GM12878 (cell line): ENCODE results near the gene LY6G5C. TPM values are rescaled to one million over a fixed set of nuclear protein-coding genes. Genes with fewer than 3 reads are reported as not detected.
A peak's percentile ranks its signal among the peaks of the same experiment; 100 is the strongest.

ENCODE experiments used
- DPF2 ChIP-seq: fragments of 450-650 bp; IDR thresholded peaks from 2 replicates; pipeline ENCODE4 v1.6.1; 2017; ENCODE audit warnings: mild to moderate bottlenecking
- GATAD2B ChIP-seq: fragments of 450-650 bp; conservative IDR thresholded peaks from 2 replicates; pipeline ENCODE4 v1.6.1; 2017; ENCODE audit warnings: low read depth, mild to moderate bottlenecking, moderate library complexity
- SIX5 ChIP-seq: IDR thresholded peaks from 2 replicates; pipeline ENCODE4 v1.6.1; 2011; ENCODE audit warnings: mild to moderate bottlenecking, low read depth, low read length, moderate library complexity; ENCODE audit not compliant: severe bottlenecking
- SREBF1 ChIP-seq: IDR thresholded peaks from 2 replicates; pipeline ENCODE4 v1.6.1; 2012; ENCODE audit warnings: mild to moderate bottlenecking, low read length
- ZNF207 ChIP-seq: fragments of 450-650 bp; IDR thresholded peaks from 2 replicates; pipeline ENCODE4 v1.6.1; 2014; ENCODE audit warnings: antibody characterized with exemption, mild to moderate bottlenecking, borderline replicate concordance
- ZNF24 ChIP-seq: fragments of 450-650 bp; IDR thresholded peaks from 2 replicates; pipeline ENCODE4 v1.6.1; 2017; ENCODE audit warnings: antibody characterized with exemption, mild to moderate bottlenecking
- polyA plus RNA-seq, 11 experiments: library from polyadenylated mRNA; depleted of rRNA in 4 of 11; unstranded in 6 of 11; stranded (reverse) in 5 of 11; fragments of >200 nt; fragmentation: Nextera tagmentation in 4 of 11; fragmentation: Illumina TruSeq in 1 of 11; extraction: Ambion mirVana in 4 of 11; extraction: Trizol in 1 of 11; gene quantifications; 1 replicate in 1 of 11; 2 replicates in 10 of 11; pipeline versions ENCODE4 v1.2.1 to v1.2.3, GENCODE V29; 2011 to 2016; ENCODE audit warnings: inconsistent platforms in 2 of 11, missing spikeins in 2 of 11, low read depth in 1 of 11
- total RNA-seq, 4 experiments: library from RNA; depleted of rRNA in 3 of 4; stranded (reverse); fragments of >200 nt in 3 of 4; fragmentation: Illumina TruSeq in 1 of 4; extraction: Trizol in 1 of 4; gene quantifications; 2 replicates each; pipeline versions ENCODE4 v1.2.1 to v1.2.3, GENCODE V29; 2013 to 2021
- TF ChIP-seq, protein P1 (sequence below): fragments of 450-650 bp; IDR thresholded peaks from 2 replicates; pipeline ENCODE4 v1.6.1; 2017; ENCODE audit warnings: mild to moderate bottlenecking, moderate library complexity
- TF ChIP-seq, protein P2 (sequence below), 3 experiments: IDR thresholded peaks in 2 of 3; conservative IDR thresholded peaks in 1 of 3; 2 replicates each; pipeline ENCODE4 v1.5.1; 2011; ENCODE audit warnings: low read depth in 3 of 3, low read length in 3 of 3, mild to moderate bottlenecking in 3 of 3, control low read depth in 2 of 3, moderate library complexity in 2 of 3, inconsistent platforms in 1 of 3, mixed read lengths in 1 of 3; ENCODE audit not compliant: control insufficient read depth in 2 of 3, insufficient read depth in 1 of 3; ENCODE audit errors: extremely low read depth in 1 of 3
- TF ChIP-seq, protein P3 (sequence below): IDR thresholded peaks from 2 replicates; pipeline ENCODE4 v1.6.1; 2011; ENCODE audit warnings: borderline replicate concordance, low read depth, mild to moderate bottlenecking, moderate library complexity, low read length; ENCODE audit not compliant: insufficient read depth, poor library complexity, severe bottlenecking

LY6G5C gene
- total and polyA plus RNA-seq, 10 of the 15 experiments (the other 5 are each of a cell fraction or from before 2014, with no cell fraction given) = 0.76 to 6.1 (median 1.7) TPM

DNA sequence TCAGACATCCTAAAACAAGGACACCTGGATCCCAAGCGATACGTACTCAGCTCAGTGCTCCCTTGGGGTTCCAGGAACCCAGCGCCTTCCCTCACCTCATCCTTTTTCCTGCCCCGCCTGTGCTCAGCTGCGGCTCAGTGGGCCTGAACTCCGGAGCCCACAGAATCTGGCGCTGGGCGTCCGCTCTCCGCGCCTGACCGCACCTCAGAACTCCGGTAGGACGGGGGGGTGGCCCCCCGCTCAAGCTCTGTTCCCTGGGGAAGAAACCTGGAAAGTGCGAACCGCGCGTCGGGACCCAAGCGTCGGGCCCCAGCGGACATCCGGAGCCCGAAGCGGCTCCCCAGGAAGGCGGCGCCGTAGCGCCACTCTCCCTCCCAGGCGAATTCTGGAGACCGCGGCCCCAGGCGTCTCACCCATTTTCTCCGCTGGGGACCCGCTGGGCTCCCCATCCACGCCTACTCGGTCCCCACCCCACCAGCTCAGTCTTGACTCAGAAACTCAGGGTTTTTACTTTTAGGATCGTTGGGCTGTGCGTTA is 336 bp upstream of the LY6G5C start (continued):
- TF ChIP-seq SREBF1 = no peak
- TF ChIP-seq DPF2 = 0 out of 2 replicates have a peak, but pooled peaks have one; percentile 36
- TF ChIP-seq GATAD2B = 0 out of 2 replicates have a peak, but pooled peaks have one; percentile 37
- no peak for TF ChIP-seq ZNF207
- TF ChIP-seq, protein P1, sequence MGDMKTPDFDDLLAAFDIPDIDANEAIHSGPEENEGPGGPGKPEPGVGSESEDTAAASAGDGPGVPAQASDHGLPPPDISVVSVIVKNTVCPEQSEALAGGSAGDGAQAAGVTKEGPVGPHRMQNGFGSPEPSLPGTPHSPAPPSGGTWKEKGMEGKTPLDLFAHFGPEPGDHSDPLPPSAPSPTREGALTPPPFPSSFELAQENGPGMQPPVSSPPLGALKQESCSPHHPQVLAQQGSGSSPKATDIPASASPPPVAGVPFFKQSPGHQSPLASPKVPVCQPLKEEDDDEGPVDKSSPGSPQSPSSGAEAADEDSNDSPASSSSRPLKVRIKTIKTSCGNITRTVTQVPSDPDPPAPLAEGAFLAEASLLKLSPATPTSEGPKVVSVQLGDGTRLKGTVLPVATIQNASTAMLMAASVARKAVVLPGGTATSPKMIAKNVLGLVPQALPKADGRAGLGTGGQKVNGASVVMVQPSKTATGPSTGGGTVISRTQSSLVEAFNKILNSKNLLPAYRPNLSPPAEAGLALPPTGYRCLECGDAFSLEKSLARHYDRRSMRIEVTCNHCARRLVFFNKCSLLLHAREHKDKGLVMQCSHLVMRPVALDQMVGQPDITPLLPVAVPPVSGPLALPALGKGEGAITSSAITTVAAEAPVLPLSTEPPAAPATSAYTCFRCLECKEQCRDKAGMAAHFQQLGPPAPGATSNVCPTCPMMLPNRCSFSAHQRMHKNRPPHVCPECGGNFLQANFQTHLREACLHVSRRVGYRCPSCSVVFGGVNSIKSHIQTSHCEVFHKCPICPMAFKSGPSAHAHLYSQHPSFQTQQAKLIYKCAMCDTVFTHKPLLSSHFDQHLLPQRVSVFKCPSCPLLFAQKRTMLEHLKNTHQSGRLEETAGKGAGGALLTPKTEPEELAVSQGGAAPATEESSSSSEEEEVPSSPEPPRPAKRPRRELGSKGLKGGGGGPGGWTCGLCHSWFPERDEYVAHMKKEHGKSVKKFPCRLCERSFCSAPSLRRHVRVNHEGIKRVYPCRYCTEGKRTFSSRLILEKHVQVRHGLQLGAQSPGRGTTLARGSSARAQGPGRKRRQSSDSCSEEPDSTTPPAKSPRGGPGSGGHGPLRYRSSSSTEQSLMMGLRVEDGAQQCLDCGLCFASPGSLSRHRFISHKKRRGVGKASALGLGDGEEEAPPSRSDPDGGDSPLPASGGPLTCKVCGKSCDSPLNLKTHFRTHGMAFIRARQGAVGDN = 0 out of 2 replicates have a peak, but pooled peaks have one; percentile 49
- TF ChIP-seq ZNF24 = 0 out of 2 replicates have a peak, but pooled peaks have one; percentile 8
- no peak for TF ChIP-seq SIX5
- TF ChIP-seq, protein P2, sequence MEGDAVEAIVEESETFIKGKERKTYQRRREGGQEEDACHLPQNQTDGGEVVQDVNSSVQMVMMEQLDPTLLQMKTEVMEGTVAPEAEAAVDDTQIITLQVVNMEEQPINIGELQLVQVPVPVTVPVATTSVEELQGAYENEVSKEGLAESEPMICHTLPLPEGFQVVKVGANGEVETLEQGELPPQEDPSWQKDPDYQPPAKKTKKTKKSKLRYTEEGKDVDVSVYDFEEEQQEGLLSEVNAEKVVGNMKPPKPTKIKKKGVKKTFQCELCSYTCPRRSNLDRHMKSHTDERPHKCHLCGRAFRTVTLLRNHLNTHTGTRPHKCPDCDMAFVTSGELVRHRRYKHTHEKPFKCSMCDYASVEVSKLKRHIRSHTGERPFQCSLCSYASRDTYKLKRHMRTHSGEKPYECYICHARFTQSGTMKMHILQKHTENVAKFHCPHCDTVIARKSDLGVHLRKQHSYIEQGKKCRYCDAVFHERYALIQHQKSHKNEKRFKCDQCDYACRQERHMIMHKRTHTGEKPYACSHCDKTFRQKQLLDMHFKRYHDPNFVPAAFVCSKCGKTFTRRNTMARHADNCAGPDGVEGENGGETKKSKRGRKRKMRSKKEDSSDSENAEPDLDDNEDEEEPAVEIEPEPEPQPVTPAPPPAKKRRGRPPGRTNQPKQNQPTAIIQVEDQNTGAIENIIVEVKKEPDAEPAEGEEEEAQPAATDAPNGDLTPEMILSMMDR (IDR thresholded peaks at IDR 0.05 in 2 of 3, conservative IDR thresholded peaks at IDR 0.05 in 1 of 3; ENCODE audit: control insufficient read depth in 2 of 3, extremely low read depth in 1 of 3, insufficient read depth in 1 of 3, low read depth in 3 of 3, low read length in 3 of 3) = peak in 1 of 3 experiments; percentile 32; a peak in 3 of 6 replicates
- TF ChIP-seq, protein P3, sequence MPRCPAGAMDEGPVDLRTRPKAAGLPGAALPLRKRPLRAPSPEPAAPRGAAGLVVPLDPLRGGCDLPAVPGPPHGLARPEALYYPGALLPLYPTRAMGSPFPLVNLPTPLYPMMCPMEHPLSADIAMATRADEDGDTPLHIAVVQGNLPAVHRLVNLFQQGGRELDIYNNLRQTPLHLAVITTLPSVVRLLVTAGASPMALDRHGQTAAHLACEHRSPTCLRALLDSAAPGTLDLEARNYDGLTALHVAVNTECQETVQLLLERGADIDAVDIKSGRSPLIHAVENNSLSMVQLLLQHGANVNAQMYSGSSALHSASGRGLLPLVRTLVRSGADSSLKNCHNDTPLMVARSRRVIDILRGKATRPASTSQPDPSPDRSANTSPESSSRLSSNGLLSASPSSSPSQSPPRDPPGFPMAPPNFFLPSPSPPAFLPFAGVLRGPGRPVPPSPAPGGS = no peak
